ENCODE data around the gene NCOA7. TPM values are rescaled to one million over a fixed set of nuclear protein-coding genes. Genes with fewer than 3 reads are reported as not detected.

Gene NCOA7
- total RNA-seq, 1 donor from 2014 or later: 7.7 TPM

GRCh38 chr6:125913864-125914351 is 123.1 kb downstream of the NCOA7 start:
- Histone ChIP-seq H3F3A (ENCODE audit: low read depth) (no peaks in the 10 kb centered on the region), H3K36me3 (no peaks in the 10 kb centered on the region), H3K4me1 (peaks cover 14% of the 10 kb centered on the region), H2AFZ (replicated peaks) (no peak overlapping the region), H3K9ac (no peak overlapping the region), H4K20me1 (ENCODE audit: low read depth) (no peaks in the 10 kb centered on the region), H3K27me3 (no peaks in the 10 kb centered on the region), H3K4me2 (no peak overlapping the region), H3K9me3 (ENCODE audit: low read depth) (no peaks in the 10 kb centered on the region), H3K4me3 (no peak overlapping the region), H3K27ac (no peak overlapping the region), H3K79me2 (ENCODE audit: low read depth) (no peaks in the 10 kb centered on the region)
- peaks cover 3% of the 10 kb centered on the region for H3K36me3 Mint-ChIP-seq
- H3K9me3 Mint-ChIP-seq: no peaks in the 10 kb centered on the region
- TF ChIP-seq EZH2phosphoT487 (IDR thresholded peaks at IDR 0.05) (no peak), EZH2 (IDR thresholded peaks at IDR 0.05) (no peak)
- TF ChIP-seq, protein P1, sequence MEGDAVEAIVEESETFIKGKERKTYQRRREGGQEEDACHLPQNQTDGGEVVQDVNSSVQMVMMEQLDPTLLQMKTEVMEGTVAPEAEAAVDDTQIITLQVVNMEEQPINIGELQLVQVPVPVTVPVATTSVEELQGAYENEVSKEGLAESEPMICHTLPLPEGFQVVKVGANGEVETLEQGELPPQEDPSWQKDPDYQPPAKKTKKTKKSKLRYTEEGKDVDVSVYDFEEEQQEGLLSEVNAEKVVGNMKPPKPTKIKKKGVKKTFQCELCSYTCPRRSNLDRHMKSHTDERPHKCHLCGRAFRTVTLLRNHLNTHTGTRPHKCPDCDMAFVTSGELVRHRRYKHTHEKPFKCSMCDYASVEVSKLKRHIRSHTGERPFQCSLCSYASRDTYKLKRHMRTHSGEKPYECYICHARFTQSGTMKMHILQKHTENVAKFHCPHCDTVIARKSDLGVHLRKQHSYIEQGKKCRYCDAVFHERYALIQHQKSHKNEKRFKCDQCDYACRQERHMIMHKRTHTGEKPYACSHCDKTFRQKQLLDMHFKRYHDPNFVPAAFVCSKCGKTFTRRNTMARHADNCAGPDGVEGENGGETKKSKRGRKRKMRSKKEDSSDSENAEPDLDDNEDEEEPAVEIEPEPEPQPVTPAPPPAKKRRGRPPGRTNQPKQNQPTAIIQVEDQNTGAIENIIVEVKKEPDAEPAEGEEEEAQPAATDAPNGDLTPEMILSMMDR (IDR thresholded peaks at IDR 0.05): no peak
- DNase-seq (ENCODE audit: low spot score): no peak
- no peak overlapping the region for H3K4me3 Mint-ChIP-seq
- no peak overlapping the region for H3K27ac Mint-ChIP-seq
- peaks cover 2% of the 10 kb centered on the region for H3K27me3 Mint-ChIP-seq (ENCODE audit: insufficient read depth, low read depth)
- peaks cover 5% of the 10 kb centered on the region for H3K4me1 Mint-ChIP-seq

DNA sequence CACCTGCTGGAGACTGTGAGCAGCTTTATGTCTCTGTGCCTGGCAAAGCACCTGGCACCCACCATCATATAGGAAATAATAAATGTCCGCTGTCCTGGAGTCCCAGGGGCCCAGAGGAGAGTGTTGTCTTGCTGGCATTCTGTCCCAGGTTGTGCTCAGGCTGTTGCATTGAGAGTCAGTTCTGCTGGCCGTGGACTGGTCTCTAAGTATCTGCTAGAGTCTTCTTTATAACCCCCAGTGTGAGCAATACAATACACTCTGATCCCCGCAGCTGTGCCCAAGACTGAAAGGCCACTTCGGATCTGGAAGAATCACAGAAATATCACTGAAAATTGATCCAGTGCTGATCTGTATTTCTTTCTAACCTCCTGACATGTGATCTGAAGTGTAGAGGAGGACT is 127.5 kb downstream of the NCOA7 start:
- Histone ChIP-seq H3K9ac (no peak overlapping the region), H4K20me1 (ENCODE audit: low read depth) (no peaks in the 10 kb centered on the region), H3K27ac (no peak overlapping the region), H3F3A (ENCODE audit: low read depth) (no peaks in the 10 kb centered on the region), H3K79me2 (ENCODE audit: low read depth) (no peaks in the 10 kb centered on the region), H3K4me1 (peaks cover 16% of the 10 kb centered on the region), H3K36me3 (no peaks in the 10 kb centered on the region), H3K9me3 (ENCODE audit: low read depth) (no peaks in the 10 kb centered on the region), H3K4me3 (no peak overlapping the region), H2AFZ (replicated peaks) (no peak overlapping the region), H3K27me3 (no peaks in the 10 kb centered on the region), H3K4me2 (peak overlapping the region; percentile 63)
- Mint-ChIP-seq H3K4me3 (no peak overlapping the region), H3K36me3 (peaks cover 4% of the 10 kb centered on the region), H3K27ac (no peak overlapping the region), H3K9me3 (no peaks in the 10 kb centered on the region), H3K27me3 (ENCODE audit: insufficient read depth, low read depth) (no peaks in the 10 kb centered on the region), H3K4me1 (peaks cover 10% of the 10 kb centered on the region)
- peak; percentile 13 for DNase-seq (ENCODE audit: low spot score)
- TF ChIP-seq EZH2phosphoT487 (IDR thresholded peaks at IDR 0.05): no peak
- TF ChIP-seq EZH2 (IDR thresholded peaks at IDR 0.05): no peak
- TF ChIP-seq, protein P1 (IDR thresholded peaks at IDR 0.05): no peak

GRCh38 chr6:125918681-125919566 is 128.2 kb downstream of the NCOA7 start:
- H3K27ac ChIP-seq: no peak overlapping the region
- Mint-ChIP-seq H3K4me3 (no peak overlapping the region), H3K4me1 (peaks cover 10% of the 10 kb centered on the region), H3K27ac (peak overlapping the region; percentile 10), H3K27me3 (ENCODE audit: insufficient read depth, low read depth) (no peaks in the 10 kb centered on the region), H3K9me3 (no peaks in the 10 kb centered on the region), H3K36me3 (peaks cover 9% of the 10 kb centered on the region)
- H3K9me3 ChIP-seq (ENCODE audit: low read depth): no peaks in the 10 kb centered on the region
- no peaks in the 10 kb centered on the region for H3K27me3 ChIP-seq
- no peaks in the 10 kb centered on the region for H4K20me1 ChIP-seq (ENCODE audit: low read depth)
- H3F3A ChIP-seq (ENCODE audit: low read depth): no peaks in the 10 kb centered on the region
- DNase-seq (ENCODE audit: low spot score): no peak
- H3K9ac ChIP-seq: no peak overlapping the region
- H3K4me1 ChIP-seq: peaks cover 16% of the 10 kb centered on the region
- TF ChIP-seq, protein P1 (IDR thresholded peaks at IDR 0.05): no peak
- TF ChIP-seq EZH2 (IDR thresholded peaks at IDR 0.05) (no peak), EZH2phosphoT487 (IDR thresholded peaks at IDR 0.05) (no peak)
- H3K4me2 ChIP-seq: peak overlapping the region; percentile 63
- H3K36me3 ChIP-seq: no peaks in the 10 kb centered on the region
- H3K79me2 ChIP-seq (ENCODE audit: low read depth): no peaks in the 10 kb centered on the region
- H2AFZ ChIP-seq (replicated peaks): no peak overlapping the region
- H3K4me3 ChIP-seq: peak overlapping the region; percentile 13
